H9 (cell line): Measurements from ENCODE around the gene KDM4C. TPM values are rescaled to one million over a fixed set of nuclear protein-coding genes. Genes with fewer than 3 reads are reported as not detected.

Experiments
- DNase-seq: peaks from one replicate; pipeline ENCODE4 v3.0.0-alpha.2; 2017
- H2AFZ ChIP-seq: one replicate; pipeline ENCODE4 v1.6.1; 2013; ENCODE audit warnings: mild to moderate bottlenecking, low read length, control low read depth, moderate library complexity
- H2AK5ac ChIP-seq: 2 replicates; pipeline ENCODE4 v1.6.1; 2013; ENCODE audit warnings: low read length, control low read depth, mixed read lengths; ENCODE audit not compliant: insufficient read length
- H2BK120ac ChIP-seq: one replicate; pipeline ENCODE4 v1.6.1; 2013; ENCODE audit warnings: low read depth, mild to moderate bottlenecking, low read length, control low read depth, inconsistent platforms; ENCODE audit not compliant: poor library complexity, severe bottlenecking
- H2BK12ac ChIP-seq: 2 replicates; pipeline ENCODE4 v1.6.1; 2013; ENCODE audit warnings: low read length, control low read depth, mixed read lengths, low read depth; ENCODE audit not compliant: insufficient read length
- H2BK15ac ChIP-seq: 2 replicates; pipeline ENCODE4 v1.6.1; 2013; ENCODE audit warnings: low read depth, low read length, control low read depth
- H2BK20ac ChIP-seq: one replicate; pipeline ENCODE4 v1.6.1; 2013; ENCODE audit warnings: low read depth, mild to moderate bottlenecking, low read length, control low read depth, inconsistent platforms; ENCODE audit not compliant: poor library complexity, severe bottlenecking
- H2BK5ac ChIP-seq: 2 replicates; pipeline ENCODE4 v1.6.1; 2013; ENCODE audit warnings: low read length, control low read depth, mixed read lengths; ENCODE audit not compliant: insufficient read length
- H3K14ac ChIP-seq: 2 replicates; pipeline ENCODE4 v1.6.1; 2013; ENCODE audit warnings: low read length, control low read depth; ENCODE audit not compliant: insufficient read depth
- H3K18ac ChIP-seq: 2 replicates; pipeline ENCODE4 v1.6.1; 2013; ENCODE audit warnings: low read depth, mild to moderate bottlenecking, mixed read lengths, low read length, control low read depth; ENCODE audit not compliant: insufficient read length
- H3K23ac ChIP-seq: 2 replicates; pipeline ENCODE4 v1.6.1; 2013; ENCODE audit warnings: low read length, control low read depth, mixed read lengths, low read depth; ENCODE audit not compliant: insufficient read length
- H3K23me2 ChIP-seq: 2 replicates; pipeline ENCODE4 v1.6.1; 2013; ENCODE audit warnings: low read depth, mild to moderate bottlenecking, mixed read lengths, low read length, control low read depth; ENCODE audit not compliant: insufficient read length, poor library complexity, severe bottlenecking
- H3K27ac ChIP-seq: 2 replicates; pipeline ENCODE4 v1.5.1; 2013; ENCODE audit warnings: low read length, control low read depth, mixed read lengths, low read depth; ENCODE audit not compliant: insufficient read length
- H3K27me3 ChIP-seq: 2 replicates; pipeline ENCODE4 v1.6.1; 2013; ENCODE audit warnings: low read length, control low read depth, inconsistent platforms; ENCODE audit not compliant: insufficient read depth
- H3K4ac ChIP-seq: 2 replicates; pipeline ENCODE4 v1.6.1; 2013; ENCODE audit warnings: low read depth, mild to moderate bottlenecking, control low read depth, inconsistent platforms, low read length, moderate library complexity
- H3K4me1 ChIP-seq: 2 replicates; pipeline ENCODE4 v1.6.1; 2013; ENCODE audit warnings: low read length, control low read depth, inconsistent platforms; ENCODE audit not compliant: insufficient read depth
- H3K4me2 ChIP-seq: 2 replicates; pipeline ENCODE4 v1.6.1; 2013; ENCODE audit warnings: low read length, control low read depth, mixed read lengths; ENCODE audit not compliant: insufficient read length, insufficient read depth
- H3K56ac ChIP-seq: 2 replicates; pipeline ENCODE4 v1.6.1; 2013; ENCODE audit warnings: low read depth, mild to moderate bottlenecking, mixed read lengths, low read length, control low read depth; ENCODE audit not compliant: insufficient read length
- H3K79me1 ChIP-seq: 2 replicates; pipeline ENCODE4 v1.6.1; 2013; ENCODE audit warnings: low read depth, mild to moderate bottlenecking, moderate library complexity, low read length, control low read depth, inconsistent platforms; ENCODE audit not compliant: insufficient read depth, poor library complexity, severe bottlenecking
- H3K79me2 ChIP-seq: 2 replicates; pipeline ENCODE4 v1.6.1; 2013; ENCODE audit warnings: low read length, control low read depth, inconsistent platforms; ENCODE audit not compliant: insufficient read depth
- H3K9ac ChIP-seq: 2 replicates; pipeline ENCODE4 v1.6.1; 2013; ENCODE audit warnings: low read length, control low read depth, mixed read lengths; ENCODE audit not compliant: insufficient read length; ENCODE audit errors: extremely low read depth
- H3K9me3 ChIP-seq: one replicate; pipeline ENCODE4 v1.6.1; 2013; ENCODE audit warnings: low read depth, low read length, inconsistent platforms; ENCODE audit not compliant: control insufficient read depth
- H3T11ph ChIP-seq: one replicate; pipeline ENCODE4 v1.6.1; 2013; ENCODE audit warnings: mild to moderate bottlenecking, low read length, control low read depth, inconsistent platforms
- H4K20me1 ChIP-seq: one replicate; pipeline ENCODE4 v1.6.1; 2013; ENCODE audit not compliant: control insufficient read depth, insufficient read length, insufficient read depth
- H4K5ac ChIP-seq: 2 replicates; pipeline ENCODE4 v1.6.1; 2013; ENCODE audit warnings: low read depth, mild to moderate bottlenecking, mixed read lengths, low read length, control low read depth; ENCODE audit not compliant: insufficient read length
- H4K8ac ChIP-seq: replicated peaks from 2 replicates; pipeline ENCODE4 v1.6.1; 2013; ENCODE audit warnings: low read length, control low read depth, mixed read lengths, low read depth; ENCODE audit not compliant: insufficient read length
- H4K91ac ChIP-seq: 2 replicates; pipeline ENCODE4 v1.6.1; 2013; ENCODE audit warnings: low read depth, mild to moderate bottlenecking, moderate library complexity, mixed read lengths, low read length, control low read depth; ENCODE audit not compliant: insufficient read length
- H3K27ac Mint-ChIP-seq, 3 experiments: 2 replicates in 2 of 3; 3 replicates in 1 of 3; pipeline ENCODE4 v1.8.0; 2020 to 2021; ENCODE audit warnings: mixed read lengths in 3 of 3, mild to moderate bottlenecking in 1 of 3, moderate library complexity in 1 of 3
- H3K27me3 Mint-ChIP-seq: 2 replicates; pipeline ENCODE4 v1.8.0; 2021; ENCODE audit warnings: low read depth, mild to moderate bottlenecking, moderate library complexity, mixed read lengths
- H3K36me3 Mint-ChIP-seq, 3 experiments: 2 replicates in 2 of 3; 3 replicates in 1 of 3; pipeline ENCODE4 v1.8.0; 2020 to 2021; ENCODE audit warnings: low read depth in 3 of 3, mixed read lengths in 3 of 3; ENCODE audit not compliant: insufficient read depth in 1 of 3
- H3K4me1 Mint-ChIP-seq, 2 experiments: 2 replicates each; pipeline ENCODE4 v1.8.0; 2020; ENCODE audit warnings: mixed read lengths in 2 of 2
- H3K4me3 Mint-ChIP-seq, 2 experiments: 2 replicates in 1 of 2; 3 replicates in 1 of 2; pipeline ENCODE4 v1.8.0; 2020 to 2021; ENCODE audit warnings: mild to moderate bottlenecking in 2 of 2, mixed read lengths in 2 of 2, moderate library complexity in 1 of 2
- H3K9me3 Mint-ChIP-seq, 2 experiments: 2 replicates in 1 of 2; 3 replicates in 1 of 2; pipeline ENCODE4 v1.8.0; 2020; ENCODE audit warnings: mild to moderate bottlenecking in 2 of 2, mixed read lengths in 2 of 2, moderate library complexity in 1 of 2
- CTCF ChIP-seq: fragments of 200-600 bp; sonication (generic); conservative IDR thresholded peaks from 3 replicates; pipeline ENCODE4 v1.8.0; 2021; ENCODE audit warnings: antibody characterized with exemption, mild to moderate bottlenecking
- WGBS: extraction: QIAGEN DNeasy Blood & Tissue Kit; methylation state at CpG from one replicate; pipeline ENCODE4 v1.1.7; 2013; ENCODE audit warnings: missing lambda C conversion rate, low lambda C conversion rate, mixed read lengths; ENCODE audit not compliant: insufficient read length; ENCODE audit errors: extremely low coverage; 5-methylcytosine and 5-hydroxymethylcytosine counted together
- total RNA-seq: library from RNA; stranded (reverse); gene quantifications from 2 replicates; pipeline ENCODE4 v1.2.1, GENCODE V29; 2021

Gene KDM4C
- total RNA-seq, 1 experiment from 2014 or later: 24.0 TPM

DNA sequence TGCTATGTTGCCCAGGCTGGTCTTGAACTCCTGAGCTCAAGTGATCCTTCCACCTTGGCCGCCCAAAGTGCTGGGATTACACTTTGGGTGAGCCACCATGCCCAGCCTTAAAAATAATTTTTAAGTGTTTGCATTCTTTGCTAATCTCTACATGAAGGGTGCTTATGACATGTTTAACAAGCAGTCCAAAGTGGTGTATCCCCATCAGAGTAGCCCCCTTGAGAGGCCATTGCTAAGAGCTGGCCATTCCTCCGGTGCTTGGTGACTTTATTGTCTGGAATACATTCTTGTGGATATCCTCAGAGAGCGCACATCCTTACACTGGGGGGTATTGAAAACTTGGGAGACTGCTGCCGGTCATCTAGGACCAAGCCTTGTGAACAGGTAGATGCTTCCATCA, 395.4 kb downstream of the KDM4C start:
- Histone ChIP-seq H3K18ac (no peak overlapping the region), H2BK5ac (no peak overlapping the region)
- peaks cover 0 to 3% of the 10 kb centered on the region in 2 experiments; a peak in 1 of 5 replicates for H3K9me3 Mint-ChIP-seq

More for the DNA sequence above, 395.4 kb downstream of the KDM4C start:
- Mint-ChIP-seq H3K4me3 (no peak overlapping the region), H3K27ac (no peak overlapping the region), H3K27me3 (no peaks in the 10 kb centered on the region), H3K4me1 (no peaks in the 10 kb centered on the region), H3K36me3 (peaks cover 0 to 4% (median 3%) of the 10 kb centered on the region in 3 experiments; a peak in 5 of 7 replicates)
- Histone ChIP-seq H4K5ac (no peak overlapping the region), H2AFZ (no peak overlapping the region), H4K20me1 (no peaks in the 10 kb centered on the region), H3K4ac (no peak overlapping the region), H2BK15ac (no peak overlapping the region), H3K79me1 (no peaks in the 10 kb centered on the region), H3K9me3 (no peaks in the 10 kb centered on the region), H3K4me1 (no peaks in the 10 kb centered on the region), H4K91ac (no peak overlapping the region), H3K27ac (no peak overlapping the region), H2AK5ac (no peak overlapping the region), H2BK120ac (no peak overlapping the region), H3K4me2 (no peak overlapping the region), H3K56ac (no peak overlapping the region), H2BK20ac (no peak overlapping the region), H3K9ac (no peak overlapping the region), H3K79me2 (no peaks in the 10 kb centered on the region), H3K14ac (no peak overlapping the region), H4K8ac (no peak overlapping the region), H2BK12ac (no peak overlapping the region), H3K23ac (no peak overlapping the region), H3K23me2 (no peaks in the 10 kb centered on the region), H3K27me3 (no peaks in the 10 kb centered on the region), H3T11ph (no peak overlapping the region)
- no CpG with 5 or more reads among the region's 4 CpGs for WGBS
- DNase-seq: no peak
- TF ChIP-seq CTCF: no peak
